Keratinocyte (primary cell): ENCODE data around the gene FNBP1.

Source experiments
- EZH2 ChIP-seq: IDR thresholded peaks from one replicate; pipeline ENCODE4 v1.6.1; 2012; ENCODE audit warnings: inconsistent platforms, mild to moderate bottlenecking, low read length, moderate library complexity
- TF ChIP-seq, protein P1 (sequence below), 3 experiments: IDR thresholded peaks in 1 of 3; conservative IDR thresholded peaks in 1 of 3; optimal IDR thresholded peaks in 1 of 3; 2 replicates in 2 of 3; 3 replicates in 1 of 3; pipeline versions ENCODE3 to v1.5.1; 2011; ENCODE audit warnings: low read length in 3 of 3, mild to moderate bottlenecking in 3 of 3, moderate library complexity in 2 of 3, control low read depth in 1 of 3, inconsistent platforms in 1 of 3; ENCODE audit not compliant: insufficient read depth in 2 of 3; ENCODE audit errors: extremely low read depth in 1 of 3

DNA sequence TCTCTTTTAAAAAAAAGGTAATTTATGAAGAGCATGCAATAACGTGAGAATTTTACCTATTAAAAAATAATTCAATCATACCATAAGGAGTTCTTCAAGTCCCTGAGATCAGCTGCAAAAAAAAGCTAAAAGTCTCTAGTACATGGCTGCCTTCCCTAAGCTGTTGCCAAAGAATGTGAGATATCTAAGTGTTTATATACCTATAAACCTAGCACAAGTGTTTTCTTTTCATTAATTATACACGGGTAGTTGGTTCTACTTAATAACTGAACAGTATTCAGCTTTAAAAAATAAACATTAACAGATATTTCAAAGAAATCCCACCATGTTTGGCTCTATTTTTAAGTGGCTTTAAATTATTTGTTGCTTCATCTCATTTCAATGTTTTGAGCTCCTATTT lies 25.9 kb downstream of the FNBP1 start:
- no peak for TF ChIP-seq EZH2
- TF ChIP-seq, protein P1, sequence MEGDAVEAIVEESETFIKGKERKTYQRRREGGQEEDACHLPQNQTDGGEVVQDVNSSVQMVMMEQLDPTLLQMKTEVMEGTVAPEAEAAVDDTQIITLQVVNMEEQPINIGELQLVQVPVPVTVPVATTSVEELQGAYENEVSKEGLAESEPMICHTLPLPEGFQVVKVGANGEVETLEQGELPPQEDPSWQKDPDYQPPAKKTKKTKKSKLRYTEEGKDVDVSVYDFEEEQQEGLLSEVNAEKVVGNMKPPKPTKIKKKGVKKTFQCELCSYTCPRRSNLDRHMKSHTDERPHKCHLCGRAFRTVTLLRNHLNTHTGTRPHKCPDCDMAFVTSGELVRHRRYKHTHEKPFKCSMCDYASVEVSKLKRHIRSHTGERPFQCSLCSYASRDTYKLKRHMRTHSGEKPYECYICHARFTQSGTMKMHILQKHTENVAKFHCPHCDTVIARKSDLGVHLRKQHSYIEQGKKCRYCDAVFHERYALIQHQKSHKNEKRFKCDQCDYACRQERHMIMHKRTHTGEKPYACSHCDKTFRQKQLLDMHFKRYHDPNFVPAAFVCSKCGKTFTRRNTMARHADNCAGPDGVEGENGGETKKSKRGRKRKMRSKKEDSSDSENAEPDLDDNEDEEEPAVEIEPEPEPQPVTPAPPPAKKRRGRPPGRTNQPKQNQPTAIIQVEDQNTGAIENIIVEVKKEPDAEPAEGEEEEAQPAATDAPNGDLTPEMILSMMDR (optimal IDR thresholded peaks at IDR 0.05 in 1 of 3, IDR thresholded peaks at IDR 0.05 in 1 of 3, conservative IDR thresholded peaks at IDR 0.05 in 1 of 3; ENCODE audit: extremely low read depth in 1 of 3, insufficient read depth in 2 of 3, low read length in 3 of 3): no peak
